ENCODE measurements around the gene JADE1.

Gene JADE1

GRCh38 chr4:128809477-128810330 is at the start of gene JADE1:
Gene JADE1 (plus strand): TSS chr4:128809700. CDS start chr4:128831759, 22,059 bp downstream.
- peak; percentile 92 for DNase-seq (ENCODE audit: low spot score)

GRCh38 chr4:128766781-128767180 is 42.7 kb upstream of the JADE1 start:
- DNase-seq (ENCODE audit: low spot score) = no peak

- DNase-seq (ENCODE audit: low spot score) = no peak
Measured at GRCh38 chr4:128768373-128768996, 41.0 kb upstream of the JADE1 start.

DNA sequence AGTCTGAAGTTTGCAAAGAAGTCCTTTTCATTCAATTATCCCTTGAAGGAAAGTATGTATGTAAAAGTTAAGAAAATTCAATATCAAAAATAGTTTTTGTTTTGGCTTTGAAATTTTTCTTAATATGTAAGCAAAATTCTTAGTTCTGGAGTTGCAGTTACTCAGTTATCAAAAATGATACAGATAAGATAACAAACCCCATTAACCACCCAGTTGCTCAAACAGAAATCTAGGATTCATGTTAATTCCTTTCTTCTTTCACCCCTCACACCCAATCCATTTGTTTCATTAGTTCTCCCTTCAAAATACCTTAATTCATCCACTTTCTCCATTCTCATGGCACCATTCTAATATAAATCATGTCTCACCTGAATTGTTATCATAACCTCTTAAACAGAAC is 40.5 kb upstream of the JADE1 start:
- no peak for DNase-seq (ENCODE audit: low spot score)

DNA sequence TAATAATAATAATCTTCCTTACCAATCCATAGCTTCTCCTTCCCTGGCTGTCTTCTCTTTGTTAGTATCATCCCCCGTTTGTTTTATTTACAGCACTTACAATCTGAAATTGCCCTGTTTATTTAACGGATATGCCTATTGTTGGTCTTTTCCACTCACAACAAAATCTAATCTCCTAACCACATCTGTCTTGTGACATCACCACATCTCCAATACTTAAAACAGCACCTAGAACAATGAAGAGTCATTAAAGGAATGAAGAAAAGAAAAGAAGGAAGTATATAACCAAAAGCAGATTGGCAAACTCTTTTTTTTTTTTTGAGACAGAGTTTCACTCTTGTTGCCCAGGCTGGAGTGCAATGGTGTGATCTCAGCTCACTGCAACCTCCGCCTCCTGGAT is 38.7 kb upstream of the JADE1 start:
- DNase-seq (ENCODE audit: low spot score) = no peak

DNA sequence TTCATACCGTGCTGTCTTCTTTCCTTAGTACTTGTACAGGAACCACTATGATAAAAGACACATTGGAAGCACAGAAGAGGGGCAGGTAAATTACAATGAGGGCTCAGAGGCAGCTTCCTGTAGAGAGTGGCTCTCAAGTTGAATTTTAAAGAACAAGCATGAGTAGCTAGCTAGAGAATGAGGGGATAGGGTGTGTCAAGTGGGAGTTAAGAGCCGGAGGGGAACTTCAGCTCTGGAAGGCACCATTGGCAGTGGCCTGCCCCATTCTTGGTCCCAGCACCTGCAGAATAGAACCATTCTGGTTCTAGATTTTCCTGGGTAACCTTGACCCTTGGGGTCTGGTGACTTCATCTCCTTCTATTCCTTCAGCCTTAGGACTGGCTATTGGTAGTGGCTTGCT is 34.0 kb upstream of the JADE1 start:
- no peak for DNase-seq (ENCODE audit: low spot score)

DNA sequence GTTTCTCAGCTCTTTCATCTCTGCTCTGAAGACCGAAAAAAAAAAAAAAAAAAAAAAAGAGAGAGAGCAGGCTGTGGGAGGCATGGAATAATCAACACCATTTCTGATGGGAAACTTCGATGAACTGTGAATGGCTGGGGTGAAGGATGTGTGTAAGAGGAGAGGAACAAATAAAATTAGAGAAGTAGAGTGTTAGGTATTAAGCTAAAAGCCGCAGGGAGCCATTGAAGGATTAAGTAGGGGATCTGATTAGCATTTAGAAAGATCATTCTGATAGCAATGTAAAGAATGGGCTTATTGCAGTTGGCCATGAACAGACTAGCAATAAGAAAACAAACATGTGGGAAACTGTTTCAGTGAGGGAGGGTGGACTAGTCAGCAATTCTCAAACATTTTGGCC is 33.6 kb upstream of the JADE1 start:
- peak; percentile 32 for DNase-seq (ENCODE audit: low spot score)

- peak; percentile 38 for DNase-seq (ENCODE audit: low spot score)
Measured at GRCh38 chr4:128776794-128777216, 32.7 kb upstream of the JADE1 start.

DNA sequence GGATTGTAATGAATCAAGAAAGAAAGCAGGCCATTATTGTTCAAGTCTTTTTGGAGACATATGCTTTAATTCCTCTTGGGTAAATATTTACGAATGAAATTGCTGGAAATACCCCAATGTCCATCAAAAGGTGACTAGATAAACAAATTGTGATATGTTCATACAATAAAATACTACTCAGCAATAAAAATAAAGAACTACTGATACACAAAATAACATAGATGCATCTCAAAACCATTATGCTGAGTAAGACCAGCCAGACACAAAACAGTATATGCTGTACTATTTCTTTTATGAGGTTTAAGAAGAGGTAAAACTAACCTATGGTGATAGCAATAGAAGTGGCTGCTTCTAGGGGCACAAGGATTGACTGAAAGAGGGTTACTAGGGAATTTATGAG is 28.8 kb upstream of the JADE1 start:
- no peak for DNase-seq (ENCODE audit: low spot score)

GRCh38 chr4:128782076-128782715 is 27.3 kb upstream of the JADE1 start:
- peak; percentile 41 for DNase-seq (ENCODE audit: low spot score)

- no peak for DNase-seq (ENCODE audit: low spot score)
Measured at GRCh38 chr4:128782875-128783614, 26.5 kb upstream of the JADE1 start.

GRCh38 chr4:128787509-128788311 is 21.8 kb upstream of the JADE1 start:
- DNase-seq (ENCODE audit: low spot score) = no peak

GRCh38 chr4:128793859-128794672 is 15.4 kb upstream of the JADE1 start:
- DNase-seq (ENCODE audit: low spot score) = no peak

GRCh38 chr4:128796934-128797333 is 12.6 kb upstream of the JADE1 start:
- DNase-seq (ENCODE audit: low spot score) = no peak

DNA sequence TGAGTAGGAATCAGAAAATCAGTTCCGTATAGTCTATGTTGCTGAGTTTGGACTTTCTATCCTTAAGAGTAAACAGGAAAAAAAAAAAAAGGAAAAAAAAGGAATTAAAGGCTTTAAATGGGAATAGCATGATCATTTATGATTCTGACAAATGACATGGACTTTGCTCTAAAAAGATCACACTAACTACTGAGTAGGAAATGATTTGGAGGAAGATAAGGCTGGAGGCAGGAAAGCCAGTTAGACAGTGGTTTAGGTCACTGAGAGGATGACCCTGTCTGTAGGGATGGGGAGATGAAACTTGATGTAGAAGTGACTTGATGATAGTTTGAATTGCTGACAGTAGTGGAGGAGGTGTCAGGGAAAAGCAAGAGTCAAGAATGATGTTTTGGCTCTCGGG is 9.2 kb upstream of the JADE1 start:
- DNase-seq (ENCODE audit: low spot score) = no peak

GRCh38 chr4:128800701-128801284 is 8.7 kb upstream of the JADE1 start:
- DNase-seq (ENCODE audit: low spot score) = no peak

GRCh38 chr4:128802680-128803628 is 6.5 kb upstream of the JADE1 start:
- DNase-seq (ENCODE audit: low spot score) = no peak

GRCh38 chr4:128803783-128804182 is 5.7 kb upstream of the JADE1 start:
- no peak for DNase-seq (ENCODE audit: low spot score)

DNA sequence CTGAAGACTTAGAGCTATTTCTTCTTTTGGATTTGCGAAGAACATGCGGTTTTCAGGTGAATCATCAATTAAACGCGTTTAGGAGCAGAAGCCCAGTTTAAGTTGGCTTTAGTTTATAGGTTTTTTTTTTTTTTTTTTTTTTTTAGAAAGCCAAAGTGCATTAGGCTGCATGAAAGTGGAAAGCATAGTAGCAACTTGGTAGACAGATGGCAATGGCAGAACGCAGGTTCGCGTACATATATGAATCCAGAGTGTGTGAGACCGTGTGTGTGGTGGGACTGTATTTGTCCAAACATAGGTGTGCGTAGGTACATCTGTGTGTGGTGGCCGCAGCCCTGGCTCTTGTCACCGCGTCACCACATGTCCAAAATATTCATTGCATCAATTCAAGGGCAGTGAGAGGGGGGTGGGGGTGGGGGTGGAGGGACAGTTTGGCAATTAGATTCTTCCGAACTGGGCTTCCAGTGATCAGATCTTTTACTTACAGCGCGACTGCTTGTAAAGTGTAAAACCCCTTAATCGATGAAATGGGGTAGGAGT is 901 bp downstream of the JADE1 start:
- DNase-seq (ENCODE audit: low spot score) = peak; percentile 43

All from D341Med (cell line).